NOMO-1 treated with dmso at 0.1 percent for 144 hours (cell line): Measurements from ENCODE around the gene FAT1.

Source experiments
- DNase-seq: peaks from one replicate; lab custom pipeline; 2025; ENCODE audit not compliant: unreplicated experiment; lab: John Stamatoyannopoulos, UW

The FAT1 gene

DNA sequence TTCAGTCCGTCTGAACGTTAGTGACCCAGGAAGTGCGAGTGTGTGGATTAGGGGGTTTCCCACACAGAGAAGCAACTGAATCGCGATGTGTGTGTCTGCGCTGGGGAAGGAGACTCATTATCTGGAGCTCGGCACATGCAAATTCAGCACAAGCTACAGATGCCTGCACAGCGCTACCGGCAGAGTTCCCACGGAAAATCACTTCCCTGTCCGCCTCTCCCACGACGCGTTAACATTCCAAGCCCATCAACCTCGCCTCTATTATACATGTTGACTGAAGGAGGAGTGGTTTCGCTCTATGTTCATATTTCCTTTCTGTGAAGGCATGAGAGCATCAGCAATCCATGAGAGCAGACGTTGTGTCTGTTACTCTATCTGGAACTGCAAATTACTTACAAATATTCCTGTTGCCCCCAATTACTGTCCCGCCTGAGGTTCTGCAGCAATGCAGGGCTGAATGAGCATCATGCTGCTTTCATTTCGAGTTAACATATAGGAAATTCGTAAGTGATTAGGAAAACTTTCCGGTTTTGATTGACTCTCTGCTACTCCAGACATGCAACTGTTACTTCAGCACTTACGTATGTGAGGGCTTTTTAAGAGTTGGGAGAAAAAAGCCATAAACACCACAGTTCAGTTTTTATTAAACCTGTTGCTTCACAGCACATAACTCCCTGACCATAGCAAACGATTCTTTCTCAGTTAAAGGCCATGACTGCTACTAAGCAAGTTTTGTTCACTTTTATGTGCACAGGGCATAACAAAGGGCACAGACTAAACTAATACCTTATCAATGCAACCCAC lies 153.3 kb downstream of the FAT1 start:
- no peak for DNase-seq

GRCh38 chr4:186569533-186570192 lies 154.0 kb downstream of the FAT1 start:
- DNase-seq = no peak

DNA sequence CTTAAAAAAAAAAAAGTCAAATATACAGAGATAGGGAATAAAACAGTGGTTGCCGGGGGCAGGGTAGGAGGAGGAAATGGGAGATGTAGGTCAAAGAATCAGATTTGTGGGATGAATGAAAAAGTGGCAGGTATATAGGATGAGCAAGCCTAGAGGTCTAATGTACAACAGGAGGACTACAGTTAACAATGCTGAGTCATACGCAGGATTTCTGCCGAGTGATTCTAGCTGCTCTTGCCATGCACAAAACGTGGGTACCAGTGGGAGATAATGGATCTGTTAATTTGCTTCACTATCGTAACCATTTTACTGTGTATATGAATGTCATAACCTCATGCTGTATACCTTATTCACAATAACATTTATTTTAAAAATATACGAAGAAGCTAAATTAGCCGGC lies 157.6 kb downstream of the FAT1 start:
- DNase-seq = no peak

DNA sequence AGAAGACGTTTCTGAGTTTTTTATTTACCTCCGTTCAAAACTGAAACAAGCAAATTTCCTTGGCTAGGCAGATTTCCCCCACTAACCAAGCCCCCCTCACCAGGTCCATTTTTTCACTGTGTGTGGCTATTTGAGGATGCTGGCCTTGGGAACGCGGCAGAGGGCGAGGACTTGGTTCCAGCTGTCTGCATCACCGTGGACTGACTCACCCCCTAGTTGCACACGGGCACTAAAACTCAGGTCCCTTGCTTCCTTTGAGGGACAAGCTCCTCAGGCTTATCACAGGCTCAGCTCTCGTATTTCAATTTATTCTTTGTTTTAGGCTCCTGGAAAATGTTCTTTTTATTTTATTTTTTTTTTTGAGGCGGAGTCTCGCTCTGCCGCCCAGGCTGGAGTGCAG lies 159.9 kb downstream of the FAT1 start:
- no peak for DNase-seq

DNA sequence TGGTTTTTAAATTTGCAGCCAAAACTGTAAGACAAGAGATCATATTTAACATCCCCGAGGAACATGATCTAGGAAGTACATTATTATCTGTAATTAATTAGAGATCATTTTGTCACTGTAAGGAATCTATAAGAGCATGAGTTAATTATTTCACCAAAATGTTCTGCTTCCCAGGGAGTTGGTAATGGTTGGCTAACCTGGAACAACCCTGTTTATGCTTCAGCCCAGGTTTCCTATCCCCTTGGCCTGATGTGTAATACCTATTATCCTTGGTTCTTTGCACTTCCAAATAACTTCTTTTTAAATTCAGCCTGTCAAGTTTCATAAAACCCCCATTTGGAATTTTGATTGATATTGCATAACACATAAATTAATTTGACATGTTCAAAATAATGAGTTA lies 161.9 kb downstream of the FAT1 start:
- DNase-seq = no peak

DNA sequence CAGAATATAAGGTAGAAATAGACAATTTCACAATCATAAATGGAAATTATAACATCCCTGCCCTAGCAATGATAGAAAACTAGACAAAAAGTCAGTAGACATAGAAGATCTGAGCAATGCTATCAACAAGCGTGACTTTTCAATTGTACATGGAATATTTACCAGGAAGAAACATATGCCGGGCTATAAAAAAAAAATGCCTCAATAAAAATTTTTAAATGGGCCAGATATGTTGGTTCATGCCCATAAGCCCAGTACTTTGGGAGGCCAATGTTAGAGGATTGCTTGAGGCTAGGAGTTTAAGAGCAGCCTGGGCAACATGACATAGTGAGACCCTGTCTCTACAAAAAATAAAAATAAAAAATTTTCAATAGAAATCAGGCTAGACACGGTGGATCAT lies 163.0 kb downstream of the FAT1 start:
- DNase-seq = no peak

DNA sequence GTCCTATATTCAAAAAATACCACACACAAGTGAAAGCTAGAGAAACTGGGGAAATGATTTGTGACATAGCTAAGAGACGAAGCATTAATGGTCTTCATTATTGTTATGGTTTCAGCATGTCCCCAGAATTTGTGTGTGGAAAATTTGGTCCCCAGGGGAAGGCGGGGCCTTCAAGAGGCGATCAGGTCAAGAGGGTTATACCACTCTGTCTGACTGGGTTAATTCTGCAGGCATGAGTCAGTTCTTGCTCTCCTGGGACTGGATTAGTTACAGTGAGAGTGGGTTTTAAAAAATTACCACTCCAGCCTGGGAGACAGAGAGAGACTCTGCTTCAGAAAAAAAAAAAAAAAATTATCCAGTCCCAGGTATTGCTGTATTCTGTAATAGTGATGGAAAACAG lies 166.2 kb downstream of the FAT1 start:
- no peak for DNase-seq

DNA sequence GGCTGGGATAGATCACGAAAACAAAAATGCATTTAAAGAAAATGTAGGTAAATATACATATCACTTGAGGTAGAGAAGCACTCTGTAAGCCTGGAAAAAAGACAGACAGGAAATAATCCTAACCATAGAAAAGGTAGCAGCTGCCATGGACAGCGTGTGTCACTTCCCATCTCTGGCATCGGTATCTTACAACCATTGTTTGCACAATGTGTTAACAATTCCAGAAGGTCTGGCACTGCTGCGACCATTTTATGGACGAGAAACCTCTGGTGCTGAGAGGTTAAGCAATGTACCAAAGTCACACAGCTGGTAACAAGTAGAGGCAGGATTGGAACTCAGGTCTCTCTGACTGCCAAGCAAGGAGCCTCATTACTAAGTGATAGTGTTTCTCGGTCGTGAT lies 166.6 kb downstream of the FAT1 start:
- DNase-seq = no peak

DNA sequence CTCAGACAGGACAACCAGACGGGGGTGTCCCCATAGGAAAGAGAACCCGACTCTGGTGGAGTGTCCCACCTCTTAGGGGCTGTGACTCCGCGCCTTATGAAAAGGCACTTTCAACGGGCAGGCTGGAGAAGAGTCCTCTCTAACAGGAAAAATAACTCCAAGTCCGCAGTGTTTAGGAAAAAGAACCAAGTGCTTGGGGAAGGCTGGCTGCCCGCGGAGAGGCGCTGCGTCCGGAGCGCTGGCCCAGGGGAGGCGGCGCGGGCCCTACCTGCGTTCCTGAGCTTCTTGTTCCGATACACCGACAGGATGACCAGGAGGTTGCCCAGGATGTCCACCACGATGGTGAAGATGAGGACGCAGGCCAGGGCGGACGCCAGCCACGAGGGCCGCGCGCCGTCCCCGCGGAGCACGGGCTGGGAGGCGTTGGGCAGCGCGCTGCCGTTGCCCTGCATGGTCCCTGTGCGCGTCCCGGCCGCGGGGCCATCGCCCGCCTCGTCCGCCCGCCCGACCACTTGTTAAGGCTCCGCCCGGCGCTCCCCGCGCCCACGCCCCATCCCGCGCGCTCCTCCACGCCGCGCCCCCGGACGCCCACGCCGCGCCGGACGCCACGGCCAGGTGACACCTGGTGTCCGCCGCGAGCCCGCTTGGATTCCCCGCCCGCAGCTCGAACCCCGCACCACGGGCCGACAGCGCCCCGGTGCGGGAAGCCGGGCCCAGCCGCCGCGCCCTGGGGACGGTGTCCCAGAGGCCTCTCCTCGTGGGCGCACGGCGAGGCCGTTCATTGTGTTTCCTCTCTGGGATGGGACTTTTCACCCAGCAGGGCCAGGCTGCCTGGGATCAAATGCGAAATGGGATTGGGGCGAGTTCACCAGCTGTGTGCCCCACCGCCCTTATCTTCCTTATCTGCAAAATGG lies 168.5 kb downstream of the FAT1 start, which contains the start of gene MTNR1A:
MTNR1A (minus strand) TSS at position 654 of the 914 bp plus-strand sequence; CDS start at position 452, 202 bp downstream.
- no peak for DNase-seq

GRCh38 chr4:186554539-186554913 lies 169.1 kb downstream of the FAT1 start:
- no peak for DNase-seq

- no peak for DNase-seq
Observed at GRCh38 chr4:186553717-186554116, 169.9 kb downstream of the FAT1 start.

GRCh38 chr4:186551849-186552248 lies 171.8 kb downstream of the FAT1 start:
- no peak for DNase-seq

DNA sequence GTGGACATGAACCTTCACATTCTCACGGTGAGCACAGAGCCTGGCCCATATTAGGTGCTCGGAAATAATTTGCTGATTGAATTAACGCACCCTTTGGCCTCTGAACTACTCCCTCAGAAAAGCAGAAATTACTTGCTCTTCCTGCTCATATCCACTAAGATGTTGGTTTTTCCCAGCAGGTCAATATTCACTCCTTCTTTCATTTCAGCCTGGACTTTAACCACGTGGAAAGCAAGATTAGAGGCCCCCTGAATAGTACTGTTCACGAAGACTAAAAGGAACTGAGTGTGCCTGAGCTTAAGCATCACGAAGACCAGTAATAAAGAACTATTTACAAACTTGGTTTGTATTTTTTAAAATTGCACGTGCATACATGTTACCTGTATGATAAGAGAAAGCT lies 178.2 kb downstream of the FAT1 start:
- no peak for DNase-seq

- DNase-seq = no peak
Observed at GRCh38 chr4:186543206-186543605, 180.4 kb downstream of the FAT1 start.

GRCh38 chr4:186541801-186542200 lies 181.9 kb downstream of the FAT1 start:
- no peak for DNase-seq

GRCh38 chr4:186537843-186538521 lies 185.7 kb downstream of the FAT1 start:
- no peak for DNase-seq
